Omental fat pad (tissue), 4 donors: ENCODE measurements around the gene GYG1. TPM values are rescaled to one million over a fixed set of nuclear protein-coding genes. Genes with fewer than 3 reads are reported as not detected.

ENCODE experiments used
- ATAC-seq: fragments of 150-250 bp; one replicate; pipeline ENCODE4 v1.9.1; 2016; ENCODE audit warnings: mild to moderate bottlenecking, moderate library complexity; ENCODE audit not compliant: low FRiP score
- DNase-seq: peaks from one replicate; pipeline ENCODE4 v3.0.0-alpha.2; 2019; ENCODE audit warnings: low spot score
- CTCF ChIP-seq, 3 donors: fragments of 450-650 bp; IDR thresholded peaks; one replicate each; pipeline ENCODE4 v1.5.1; 2016 to 2017; ENCODE audit warnings: antibody characterized with exemption in 3 of 3, mild to moderate bottlenecking in 3 of 3, moderate library complexity in 2 of 3
- total RNA-seq, 4 donors: library from RNA; depleted of rRNA; stranded (reverse); fragments of >200 nt; gene quantifications; one replicate each; pipeline ENCODE4 v1.1.0, GENCODE V29; 2016

GYG1 gene
- total RNA-seq, 4 donors from 2014 or later: 23.2 to 40.8 (median 30.4) TPM

GRCh38 chr3:149055575-149055974 is 64.2 kb downstream of the GYG1 start:
- DNase-seq (no peak), ATAC-seq (no peak)
- no peak for TF ChIP-seq CTCF (IDR thresholded peaks at IDR 0.05)

GRCh38 chr3:149058198-149058597 is 66.9 kb downstream of the GYG1 start:
- no peak for DNase-seq

GRCh38 chr3:149058602-149059001 is 67.3 kb downstream of the GYG1 start:
- DNase-seq (no peak), ATAC-seq (no peak)
- no peak for TF ChIP-seq CTCF (IDR thresholded peaks at IDR 0.05)

More at GRCh38 chr3:149058198-149058597, 66.9 kb downstream of the GYG1 start:
- no peak for TF ChIP-seq CTCF (IDR thresholded peaks at IDR 0.05)
- ATAC-seq: no peak

- DNase-seq (no peak), ATAC-seq (peak; percentile 28)
- TF ChIP-seq CTCF (IDR thresholded peaks at IDR 0.05): no peak
Measured at GRCh38 chr3:149061776-149062175, 70.4 kb downstream of the GYG1 start.

- DNase-seq (no peak), ATAC-seq (no peak)
- no peak for TF ChIP-seq CTCF (IDR thresholded peaks at IDR 0.05)
Measured at GRCh38 chr3:149067883-149068282, 76.5 kb downstream of the GYG1 start.

Other genes with a start within 250 kb of the GYG1 start
- 10 to 100 TPM in 1 of 4 donors, 1 to 10 TPM in 2, under 1 TPM in 1; 0.72 to 38.9 (median 4.2) TPM for gene CPB1, start 163.7 kb upstream of the GYG1 start, total RNA-seq
- gene CPA3, start 126.2 kb upstream of the GYG1 start, total RNA-seq: 10 to 100 TPM in 3 of 4 donors, 1 to 10 TPM in 1; 4.8 to 21.5 (median 14.4) TPM
- 10 to 100 TPM; 10.2 to 20.5 (median 18.3) TPM for gene HLTF, start 95.0 kb downstream of the GYG1 start, total RNA-seq
- gene HPS3, start 138.1 kb downstream of the GYG1 start, total RNA-seq: 10 to 100 TPM; 12.5 to 19.8 (median 17.6) TPM
- gene CP, start 230.3 kb downstream of the GYG1 start, total RNA-seq: 10 to 100 TPM in 2 of 4 donors, 1 to 10 TPM in 1, under 1 TPM in 1; 0.95 to 24.3 (median 9.3) TPM